ENCODE measurements around the gene METAP1D.

The METAP1D gene

DNA sequence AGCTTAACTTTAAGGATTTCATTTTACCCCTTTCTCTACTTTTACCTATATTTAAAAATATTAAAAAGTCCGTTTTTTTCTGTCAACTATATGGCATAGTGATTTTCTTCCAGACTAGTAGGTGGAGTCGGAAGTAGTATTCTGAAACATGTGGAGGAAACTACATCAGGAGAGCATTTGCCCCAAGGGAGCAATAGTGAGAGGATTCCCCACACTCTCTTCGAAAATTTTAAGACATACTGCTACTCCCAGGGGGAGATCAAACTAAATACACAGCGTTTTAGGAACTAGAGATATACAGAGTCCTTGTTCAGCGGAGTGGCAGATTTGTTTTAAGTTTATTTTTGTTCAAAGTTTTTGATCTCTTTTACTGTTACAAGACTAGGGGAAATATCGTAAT lies 40.6 kb downstream of the METAP1D start:
- Histone ChIP-seq H3K27ac (ENCODE audit: low read depth, low read length) (no peak overlapping the region), H3K9ac (ENCODE audit: low read length) (no peak overlapping the region), H3F3A (ENCODE audit: insufficient read depth) (no peaks in the 10 kb centered on the region), H3K4me3 (ENCODE audit: insufficient read depth, low read length, poor library complexity, severe bottlenecking) (no peak overlapping the region), H3K27me3 (ENCODE audit: low read length) (no peaks in the 10 kb centered on the region), H4K20me1 (ENCODE audit: low read depth, low read length) (no peaks in the 10 kb centered on the region), H3K79me2 (ENCODE audit: insufficient read depth, low read length) (no peaks in the 10 kb centered on the region), H3K4me2 (ENCODE audit: low read depth, low read length, poor library complexity, severe bottlenecking) (no peak overlapping the region), H3K36me3 (ENCODE audit: low read length) (no peaks in the 10 kb centered on the region), H2AFZ (ENCODE audit: low read depth, low read length, severe bottlenecking) (no peak overlapping the region), H3K9me3 (ENCODE audit: insufficient read depth, low read length) (no peaks in the 10 kb centered on the region), H3K9me2 (replicated peaks; ENCODE audit: insufficient read depth, low read length) (no peaks in the 10 kb centered on the region)
- TF ChIP-seq, protein P1, sequence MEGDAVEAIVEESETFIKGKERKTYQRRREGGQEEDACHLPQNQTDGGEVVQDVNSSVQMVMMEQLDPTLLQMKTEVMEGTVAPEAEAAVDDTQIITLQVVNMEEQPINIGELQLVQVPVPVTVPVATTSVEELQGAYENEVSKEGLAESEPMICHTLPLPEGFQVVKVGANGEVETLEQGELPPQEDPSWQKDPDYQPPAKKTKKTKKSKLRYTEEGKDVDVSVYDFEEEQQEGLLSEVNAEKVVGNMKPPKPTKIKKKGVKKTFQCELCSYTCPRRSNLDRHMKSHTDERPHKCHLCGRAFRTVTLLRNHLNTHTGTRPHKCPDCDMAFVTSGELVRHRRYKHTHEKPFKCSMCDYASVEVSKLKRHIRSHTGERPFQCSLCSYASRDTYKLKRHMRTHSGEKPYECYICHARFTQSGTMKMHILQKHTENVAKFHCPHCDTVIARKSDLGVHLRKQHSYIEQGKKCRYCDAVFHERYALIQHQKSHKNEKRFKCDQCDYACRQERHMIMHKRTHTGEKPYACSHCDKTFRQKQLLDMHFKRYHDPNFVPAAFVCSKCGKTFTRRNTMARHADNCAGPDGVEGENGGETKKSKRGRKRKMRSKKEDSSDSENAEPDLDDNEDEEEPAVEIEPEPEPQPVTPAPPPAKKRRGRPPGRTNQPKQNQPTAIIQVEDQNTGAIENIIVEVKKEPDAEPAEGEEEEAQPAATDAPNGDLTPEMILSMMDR (IDR thresholded peaks at IDR 0.05; ENCODE audit: insufficient read depth, low read length, poor library complexity, severe bottlenecking), result no peak
- TF ChIP-seq EZH2phosphoT487 (conservative IDR thresholded peaks at IDR 0.05; ENCODE audit: low read length), result no peak

DNA sequence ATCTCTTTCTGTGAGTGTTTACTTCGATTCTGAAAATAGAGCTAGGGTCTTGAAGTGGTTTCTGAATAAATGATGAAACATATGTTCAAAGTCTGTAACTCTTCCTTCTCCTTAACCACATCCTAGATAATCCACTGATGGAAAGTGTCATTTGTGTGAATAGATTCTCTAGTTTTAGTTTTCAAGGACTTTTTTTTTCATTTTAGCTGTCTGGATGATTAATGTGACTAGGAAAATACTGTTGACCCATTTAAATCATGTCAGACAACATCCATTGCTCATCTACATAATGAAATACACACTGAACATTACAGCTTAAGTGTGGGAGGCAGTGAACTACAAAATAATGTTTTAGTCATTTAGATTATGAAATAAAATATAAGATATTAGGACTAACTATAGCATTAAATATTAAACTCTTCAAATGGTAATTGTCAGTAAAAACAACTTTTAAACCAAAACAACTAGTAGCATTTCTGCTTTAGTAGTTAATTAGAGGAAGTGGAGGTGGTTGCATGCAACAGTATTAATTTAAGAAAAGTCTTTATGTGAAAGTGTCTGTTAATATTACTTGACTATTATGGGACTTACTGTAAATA lies 46.4 kb downstream of the METAP1D start:
- Histone ChIP-seq H3K4me2 (ENCODE audit: low read depth, low read length, poor library complexity, severe bottlenecking) (no peak overlapping the region), H3K27ac (ENCODE audit: low read depth, low read length) (no peak overlapping the region), H3K36me3 (ENCODE audit: low read length) (no peaks in the 10 kb centered on the region), H3K9ac (ENCODE audit: low read length) (no peak overlapping the region), H2AFZ (ENCODE audit: low read depth, low read length, severe bottlenecking) (no peak overlapping the region), H3F3A (ENCODE audit: insufficient read depth) (no peaks in the 10 kb centered on the region), H3K9me3 (ENCODE audit: insufficient read depth, low read length) (no peaks in the 10 kb centered on the region), H3K4me3 (ENCODE audit: insufficient read depth, low read length, poor library complexity, severe bottlenecking) (no peak overlapping the region), H4K20me1 (ENCODE audit: low read depth, low read length) (no peaks in the 10 kb centered on the region), H3K27me3 (ENCODE audit: low read length) (no peaks in the 10 kb centered on the region), H3K79me2 (ENCODE audit: insufficient read depth, low read length) (no peaks in the 10 kb centered on the region), H3K9me2 (replicated peaks; ENCODE audit: insufficient read depth, low read length) (no peaks in the 10 kb centered on the region)
- TF ChIP-seq, protein P1 (IDR thresholded peaks at IDR 0.05; ENCODE audit: insufficient read depth, low read length, poor library complexity, severe bottlenecking), result no peak
- TF ChIP-seq EZH2phosphoT487 (conservative IDR thresholded peaks at IDR 0.05; ENCODE audit: low read length), result no peak

- H3F3A ChIP-seq (ENCODE audit: insufficient read depth), result no peaks in the 10 kb centered on the region
- H3K79me2 ChIP-seq (ENCODE audit: insufficient read depth, low read length), result no peaks in the 10 kb centered on the region
- no peaks in the 10 kb centered on the region for H4K20me1 ChIP-seq (ENCODE audit: low read depth, low read length)
- no peaks in the 10 kb centered on the region for H3K36me3 ChIP-seq (ENCODE audit: low read length)
- TF ChIP-seq, protein P1 (IDR thresholded peaks at IDR 0.05; ENCODE audit: insufficient read depth, low read length, poor library complexity, severe bottlenecking), result no peak
- no peak for TF ChIP-seq EZH2phosphoT487 (conservative IDR thresholded peaks at IDR 0.05; ENCODE audit: low read length)
- H3K4me3 ChIP-seq (ENCODE audit: insufficient read depth, low read length, poor library complexity, severe bottlenecking), result no peak overlapping the region
- no peak overlapping the region for H3K27ac ChIP-seq (ENCODE audit: low read depth, low read length)
- H3K9ac ChIP-seq (ENCODE audit: low read length), result no peak overlapping the region
- H3K27me3 ChIP-seq (ENCODE audit: low read length), result no peaks in the 10 kb centered on the region
- H3K9me2 ChIP-seq (replicated peaks; ENCODE audit: insufficient read depth, low read length), result no peaks in the 10 kb centered on the region
- H3K9me3 ChIP-seq (ENCODE audit: insufficient read depth, low read length), result no peaks in the 10 kb centered on the region
- H2AFZ ChIP-seq (ENCODE audit: low read depth, low read length, severe bottlenecking), result no peak overlapping the region
- H3K4me2 ChIP-seq (ENCODE audit: low read depth, low read length, poor library complexity, severe bottlenecking), result no peak overlapping the region
Observed at GRCh38 chr2:172046866-172047565, 47.3 kb downstream of the METAP1D start.
